ENCODE data around the gene MEF2B. TPM values are rescaled to one million over a fixed set of nuclear protein-coding genes. Genes with fewer than 3 reads are reported as not detected.
A peak's percentile ranks its signal among the peaks of the same experiment; 100 is the strongest.

Gene MEF2B
- total and polyA plus RNA-seq, 2 experiments from 2014 or later = 7.4 to 8.3 TPM

DNA sequence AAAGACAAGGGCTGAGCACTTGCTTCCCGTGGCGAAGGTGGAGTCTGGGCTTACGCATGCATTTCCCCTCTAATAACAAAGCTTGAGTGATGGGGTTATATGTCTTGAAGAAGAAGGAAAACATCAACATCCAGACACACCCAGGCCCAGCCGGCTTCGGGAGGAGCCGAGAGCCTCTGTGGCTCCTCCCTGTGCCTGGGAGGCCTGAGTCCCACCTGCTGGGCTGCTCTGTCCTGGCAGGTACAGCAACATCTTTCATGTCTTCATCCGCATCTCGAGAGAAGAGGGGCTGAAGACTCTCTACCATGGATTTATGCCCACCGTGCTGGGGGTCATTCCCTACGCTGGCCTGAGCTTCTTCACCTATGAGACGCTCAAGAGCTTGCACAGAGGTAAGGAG lies 62.4 kb downstream of the MEF2B start:
- Mint-ChIP-seq H3K4me3 (no peak overlapping the region; the same call in 2 of the 3 replicates), H3K27ac (no peak overlapping the region)
- DNase-seq (ENCODE audit: low spot score) = peak; percentile 52

More for the DNA sequence above, 62.4 kb downstream of the MEF2B start:
- peaks cover 6% of the 10 kb centered on the region; the same call in 1 of the 2 replicates for H3K27me3 ChIP-seq (ENCODE audit: insufficient read depth)
- Mint-ChIP-seq H3K36me3 (ENCODE audit: low read depth) (peaks cover 7% of the 10 kb centered on the region; the same call in 2 of the 3 replicates), H3K9me3 (no peaks in the 10 kb centered on the region), H3K27me3 (ENCODE audit: insufficient read depth, low read depth, poor library complexity) (peaks cover 35% of the 10 kb centered on the region), H3K4me1 (peaks cover 35% of the 10 kb centered on the region)
- no peaks in the 10 kb centered on the region for H3K9me2 ChIP-seq (ENCODE audit: insufficient read depth)
- no peak overlapping the region for H3K4me2 ChIP-seq
- no peaks in the 10 kb centered on the region for H3K36me3 ChIP-seq (ENCODE audit: insufficient read depth)
- H2AFZ ChIP-seq = no peak overlapping the region
- H3K4me3 ChIP-seq = no peak overlapping the region
- no peak for ATAC-seq
- peaks cover 26% of the 10 kb centered on the region for H3K4me1 ChIP-seq (ENCODE audit: insufficient read depth)
- H3F3A ChIP-seq (replicated peaks; ENCODE audit: low read depth) = peaks cover 23% of the 10 kb centered on the region; the same call in 1 of the 2 replicates
- no peak overlapping the region for H3K27ac ChIP-seq (ENCODE audit: low read depth)
- H4K20me1 ChIP-seq (replicated peaks; ENCODE audit: insufficient read depth) = no peaks in the 10 kb centered on the region; the same call in 1 of the 2 replicates
- no peaks in the 10 kb centered on the region for H3K79me2 ChIP-seq (replicated peaks; ENCODE audit: insufficient read depth)
- TF ChIP-seq NANOG (IDR thresholded peaks at IDR 0.05; ENCODE audit: borderline replicate concordance) (no peak), ZNF462 (CRISPR knock-in tag; IDR thresholded peaks at IDR 0.05) (no peak), POLR2AphosphoS5 (IDR thresholded peaks at IDR 0.05; ENCODE audit: low read depth) (no peak), CREB1 (CRISPR knock-in tag; IDR thresholded peaks at IDR 0.05; ENCODE audit: low read depth) (no peak), EZH2phosphoT487 (IDR thresholded peaks at IDR 0.05; ENCODE audit: unreplicated experiment) (no peak), EZH2 (IDR thresholded peaks at IDR 0.05; ENCODE audit: low read depth, unreplicated experiment) (no peak), ZNF114 (CRISPR knock-in tag; IDR thresholded peaks at IDR 0.05) (no peak), ZNF331 (CRISPR knock-in tag; IDR thresholded peaks at IDR 0.05; ENCODE audit: low read depth) (no peak)
- TF ChIP-seq, protein P1, sequence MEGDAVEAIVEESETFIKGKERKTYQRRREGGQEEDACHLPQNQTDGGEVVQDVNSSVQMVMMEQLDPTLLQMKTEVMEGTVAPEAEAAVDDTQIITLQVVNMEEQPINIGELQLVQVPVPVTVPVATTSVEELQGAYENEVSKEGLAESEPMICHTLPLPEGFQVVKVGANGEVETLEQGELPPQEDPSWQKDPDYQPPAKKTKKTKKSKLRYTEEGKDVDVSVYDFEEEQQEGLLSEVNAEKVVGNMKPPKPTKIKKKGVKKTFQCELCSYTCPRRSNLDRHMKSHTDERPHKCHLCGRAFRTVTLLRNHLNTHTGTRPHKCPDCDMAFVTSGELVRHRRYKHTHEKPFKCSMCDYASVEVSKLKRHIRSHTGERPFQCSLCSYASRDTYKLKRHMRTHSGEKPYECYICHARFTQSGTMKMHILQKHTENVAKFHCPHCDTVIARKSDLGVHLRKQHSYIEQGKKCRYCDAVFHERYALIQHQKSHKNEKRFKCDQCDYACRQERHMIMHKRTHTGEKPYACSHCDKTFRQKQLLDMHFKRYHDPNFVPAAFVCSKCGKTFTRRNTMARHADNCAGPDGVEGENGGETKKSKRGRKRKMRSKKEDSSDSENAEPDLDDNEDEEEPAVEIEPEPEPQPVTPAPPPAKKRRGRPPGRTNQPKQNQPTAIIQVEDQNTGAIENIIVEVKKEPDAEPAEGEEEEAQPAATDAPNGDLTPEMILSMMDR (conservative IDR thresholded peaks at IDR 0.05; ENCODE audit: low read depth in 2 of 2) = no peak
- TF ChIP-seq, protein P2, sequence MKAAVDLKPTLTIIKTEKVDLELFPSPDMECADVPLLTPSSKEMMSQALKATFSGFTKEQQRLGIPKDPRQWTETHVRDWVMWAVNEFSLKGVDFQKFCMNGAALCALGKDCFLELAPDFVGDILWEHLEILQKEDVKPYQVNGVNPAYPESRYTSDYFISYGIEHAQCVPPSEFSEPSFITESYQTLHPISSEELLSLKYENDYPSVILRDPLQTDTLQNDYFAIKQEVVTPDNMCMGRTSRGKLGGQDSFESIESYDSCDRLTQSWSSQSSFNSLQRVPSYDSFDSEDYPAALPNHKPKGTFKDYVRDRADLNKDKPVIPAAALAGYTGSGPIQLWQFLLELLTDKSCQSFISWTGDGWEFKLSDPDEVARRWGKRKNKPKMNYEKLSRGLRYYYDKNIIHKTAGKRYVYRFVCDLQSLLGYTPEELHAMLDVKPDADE (IDR thresholded peaks at IDR 0.05) = no peak
